ENCODE results near the gene SDK1. TPM values are rescaled to one million over a fixed set of nuclear protein-coding genes. Genes with fewer than 3 reads are reported as not detected.

Gene SDK1
- total RNA-seq, 4 donors from 2014 or later: under 0.01 to 16.2 (median 7.2) TPM

GRCh38 chr7:4166340-4166739, 865.3 kb downstream of the SDK1 start:
- no peak for TF ChIP-seq POLR2A (IDR thresholded peaks at IDR 0.05)
- TF ChIP-seq, protein P1, sequence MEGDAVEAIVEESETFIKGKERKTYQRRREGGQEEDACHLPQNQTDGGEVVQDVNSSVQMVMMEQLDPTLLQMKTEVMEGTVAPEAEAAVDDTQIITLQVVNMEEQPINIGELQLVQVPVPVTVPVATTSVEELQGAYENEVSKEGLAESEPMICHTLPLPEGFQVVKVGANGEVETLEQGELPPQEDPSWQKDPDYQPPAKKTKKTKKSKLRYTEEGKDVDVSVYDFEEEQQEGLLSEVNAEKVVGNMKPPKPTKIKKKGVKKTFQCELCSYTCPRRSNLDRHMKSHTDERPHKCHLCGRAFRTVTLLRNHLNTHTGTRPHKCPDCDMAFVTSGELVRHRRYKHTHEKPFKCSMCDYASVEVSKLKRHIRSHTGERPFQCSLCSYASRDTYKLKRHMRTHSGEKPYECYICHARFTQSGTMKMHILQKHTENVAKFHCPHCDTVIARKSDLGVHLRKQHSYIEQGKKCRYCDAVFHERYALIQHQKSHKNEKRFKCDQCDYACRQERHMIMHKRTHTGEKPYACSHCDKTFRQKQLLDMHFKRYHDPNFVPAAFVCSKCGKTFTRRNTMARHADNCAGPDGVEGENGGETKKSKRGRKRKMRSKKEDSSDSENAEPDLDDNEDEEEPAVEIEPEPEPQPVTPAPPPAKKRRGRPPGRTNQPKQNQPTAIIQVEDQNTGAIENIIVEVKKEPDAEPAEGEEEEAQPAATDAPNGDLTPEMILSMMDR (IDR thresholded peaks at IDR 0.05): no peak
- no peaks in the 10 kb centered on the region for H3K9me3 ChIP-seq
- H3K27ac ChIP-seq: no peak overlapping the region
- H3K36me3 ChIP-seq: no peaks in the 10 kb centered on the region
- no peak for DNase-seq
- no peaks in the 10 kb centered on the region for H3K27me3 ChIP-seq
- H3K4me3 ChIP-seq: no peak overlapping the region
- no peaks in the 10 kb centered on the region for H3K4me1 ChIP-seq
- intact Hi-C loops (cut with DNase I; ENCODE audit: low total_unique reads): no loop called here

GRCh38 chr7:4166807-4167206, 865.8 kb downstream of the SDK1 start:
- Histone ChIP-seq H3K9me3 (no peaks in the 10 kb centered on the region), H3K4me3 (no peak overlapping the region), H3K36me3 (no peaks in the 10 kb centered on the region), H3K27me3 (no peaks in the 10 kb centered on the region), H3K27ac (no peak overlapping the region), H3K4me1 (no peaks in the 10 kb centered on the region)
- intact Hi-C loops (cut with DNase I; ENCODE audit: low total_unique reads): no loop called here
- no peak for DNase-seq
- TF ChIP-seq POLR2A (IDR thresholded peaks at IDR 0.05): no peak
- TF ChIP-seq, protein P1 (IDR thresholded peaks at IDR 0.05): no peak

DNA sequence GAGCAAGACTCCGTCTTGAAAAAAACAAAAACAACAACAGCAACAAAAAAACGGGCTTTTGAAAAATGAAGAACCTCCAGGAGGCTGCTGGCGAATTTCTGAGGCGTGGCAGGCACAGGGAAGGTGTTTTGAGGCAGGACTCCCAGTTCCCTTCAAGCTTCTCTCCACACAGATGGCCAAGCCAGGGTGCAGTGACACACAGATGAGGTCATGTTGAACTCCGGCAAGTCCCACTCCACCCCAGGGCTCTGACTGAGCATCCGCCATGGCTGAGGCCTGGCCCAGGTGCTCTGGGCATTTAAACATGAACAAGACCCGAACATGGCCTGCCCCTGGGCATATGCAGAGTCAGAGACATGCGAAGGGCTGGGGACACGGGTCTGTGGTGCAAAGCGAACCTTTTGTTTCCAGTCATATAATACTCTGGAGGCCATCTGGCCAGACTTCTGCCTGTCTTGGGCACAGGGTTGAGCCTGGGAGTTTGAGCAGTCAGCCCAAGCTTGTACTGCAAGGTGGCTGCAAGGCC, 866.4 kb downstream of the SDK1 start:
- H3K4me3 ChIP-seq: no peak overlapping the region
- no peaks in the 10 kb centered on the region for H3K9me3 ChIP-seq
- no peak for TF ChIP-seq POLR2A (IDR thresholded peaks at IDR 0.05)
- TF ChIP-seq, protein P1 (IDR thresholded peaks at IDR 0.05): no peak
- no peak overlapping the region for H3K27ac ChIP-seq
- no peaks in the 10 kb centered on the region for H3K36me3 ChIP-seq
- no peak for DNase-seq
- H3K4me1 ChIP-seq: no peaks in the 10 kb centered on the region
- intact Hi-C loops (cut with DNase I; ENCODE audit: low total_unique reads): no loop called here
- H3K27me3 ChIP-seq: no peaks in the 10 kb centered on the region

- H3K9me3 ChIP-seq: no peaks in the 10 kb centered on the region
Measured at GRCh38 chr7:4168041-4168440, 867.0 kb downstream of the SDK1 start.

GRCh38 chr7:4168541-4168940, 867.5 kb downstream of the SDK1 start:
- intact Hi-C loops (cut with DNase I; ENCODE audit: low total_unique reads): no loop called here
- no peak for TF ChIP-seq POLR2A (IDR thresholded peaks at IDR 0.05)
- TF ChIP-seq, protein P1 (IDR thresholded peaks at IDR 0.05): no peak
- no peak for DNase-seq
- Histone ChIP-seq H3K4me1 (no peaks in the 10 kb centered on the region), H3K27me3 (no peaks in the 10 kb centered on the region), H3K36me3 (no peaks in the 10 kb centered on the region), H3K9me3 (no peaks in the 10 kb centered on the region), H3K27ac (no peak overlapping the region), H3K4me3 (no peak overlapping the region)

More at GRCh38 chr7:4168041-4168440, 867.0 kb downstream of the SDK1 start:
- no peaks in the 10 kb centered on the region for H3K27me3 ChIP-seq
- H3K36me3 ChIP-seq: no peaks in the 10 kb centered on the region
- no peaks in the 10 kb centered on the region for H3K4me1 ChIP-seq
- intact Hi-C loops (cut with DNase I; ENCODE audit: low total_unique reads): no loop called here
- no peak for DNase-seq
- TF ChIP-seq, protein P1 (IDR thresholded peaks at IDR 0.05): no peak
- no peak for TF ChIP-seq POLR2A (IDR thresholded peaks at IDR 0.05)
- H3K4me3 ChIP-seq: no peak overlapping the region
- H3K27ac ChIP-seq: no peak overlapping the region

Measured in uterus (tissue), 4 donors.